Stomach (tissue), 4 donors: ENCODE results near the gene STOML1.

ENCODE experiments used
- POLR2A ChIP-seq, 4 donors: fragments of 450-650 bp; IDR thresholded peaks; one replicate each; pipeline ENCODE4 v1.6.1; 2016; ENCODE audit warnings: antibody characterized with exemption in 4 of 4, control low read depth in 2 of 4, mild to moderate bottlenecking in 1 of 4, moderate library complexity in 1 of 4
- TF ChIP-seq, protein P1 (sequence below), 7 experiments: fragments of 450-650 bp in 4 of 7; fragments of 200-600 bp in 3 of 7; sonication (generic) in 3 of 7; IDR thresholded peaks; one replicate each; pipeline ENCODE4 v1.5.1; 2016 to 2019; ENCODE audit warnings: antibody characterized with exemption in 7 of 7, control low read depth in 2 of 7, mild to moderate bottlenecking in 1 of 7

DNA sequence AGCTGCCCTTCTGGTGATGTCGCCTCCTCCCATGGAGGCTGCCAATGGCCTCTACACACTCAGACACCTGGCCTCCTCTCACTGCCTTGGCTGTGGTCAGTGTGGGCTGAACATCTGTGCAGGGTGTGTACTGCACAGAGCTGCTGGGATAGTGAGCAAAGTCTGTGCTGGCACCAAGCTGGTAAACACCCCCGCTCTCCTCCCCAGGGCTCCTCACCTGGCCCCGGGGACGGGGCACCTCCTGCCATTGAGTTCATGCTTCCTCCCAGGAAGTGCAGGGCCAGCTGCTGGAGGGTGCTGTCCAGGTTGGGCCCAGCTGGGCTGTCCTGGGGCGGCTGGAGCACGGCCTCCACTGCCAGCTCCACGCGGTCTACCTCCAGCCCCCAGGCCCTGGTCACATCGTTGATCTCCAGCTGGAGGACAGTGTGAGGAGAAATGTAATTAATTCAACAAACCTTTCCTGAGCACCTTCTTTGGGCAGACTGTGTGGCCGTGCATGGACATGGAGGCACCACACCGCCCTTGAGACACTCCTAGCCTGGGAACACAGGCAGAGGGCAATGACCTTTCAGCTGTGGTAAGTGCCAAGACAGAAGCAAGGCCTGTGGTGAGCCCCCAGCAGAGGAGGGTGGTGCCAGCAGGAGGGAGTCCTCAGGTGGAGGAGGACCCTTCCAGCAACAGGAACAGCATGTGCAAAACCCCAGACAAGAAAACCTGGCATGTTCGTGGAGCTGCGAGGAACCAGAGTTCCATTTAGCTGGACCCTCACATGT, 6.8 kb downstream of the STOML1 start:
- TF ChIP-seq, protein P1, sequence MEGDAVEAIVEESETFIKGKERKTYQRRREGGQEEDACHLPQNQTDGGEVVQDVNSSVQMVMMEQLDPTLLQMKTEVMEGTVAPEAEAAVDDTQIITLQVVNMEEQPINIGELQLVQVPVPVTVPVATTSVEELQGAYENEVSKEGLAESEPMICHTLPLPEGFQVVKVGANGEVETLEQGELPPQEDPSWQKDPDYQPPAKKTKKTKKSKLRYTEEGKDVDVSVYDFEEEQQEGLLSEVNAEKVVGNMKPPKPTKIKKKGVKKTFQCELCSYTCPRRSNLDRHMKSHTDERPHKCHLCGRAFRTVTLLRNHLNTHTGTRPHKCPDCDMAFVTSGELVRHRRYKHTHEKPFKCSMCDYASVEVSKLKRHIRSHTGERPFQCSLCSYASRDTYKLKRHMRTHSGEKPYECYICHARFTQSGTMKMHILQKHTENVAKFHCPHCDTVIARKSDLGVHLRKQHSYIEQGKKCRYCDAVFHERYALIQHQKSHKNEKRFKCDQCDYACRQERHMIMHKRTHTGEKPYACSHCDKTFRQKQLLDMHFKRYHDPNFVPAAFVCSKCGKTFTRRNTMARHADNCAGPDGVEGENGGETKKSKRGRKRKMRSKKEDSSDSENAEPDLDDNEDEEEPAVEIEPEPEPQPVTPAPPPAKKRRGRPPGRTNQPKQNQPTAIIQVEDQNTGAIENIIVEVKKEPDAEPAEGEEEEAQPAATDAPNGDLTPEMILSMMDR (IDR thresholded peaks at IDR 0.05), result no peak
- no peak for TF ChIP-seq POLR2A (IDR thresholded peaks at IDR 0.05)
